ENCODE measurements around the gene BRSK1.

DNA sequence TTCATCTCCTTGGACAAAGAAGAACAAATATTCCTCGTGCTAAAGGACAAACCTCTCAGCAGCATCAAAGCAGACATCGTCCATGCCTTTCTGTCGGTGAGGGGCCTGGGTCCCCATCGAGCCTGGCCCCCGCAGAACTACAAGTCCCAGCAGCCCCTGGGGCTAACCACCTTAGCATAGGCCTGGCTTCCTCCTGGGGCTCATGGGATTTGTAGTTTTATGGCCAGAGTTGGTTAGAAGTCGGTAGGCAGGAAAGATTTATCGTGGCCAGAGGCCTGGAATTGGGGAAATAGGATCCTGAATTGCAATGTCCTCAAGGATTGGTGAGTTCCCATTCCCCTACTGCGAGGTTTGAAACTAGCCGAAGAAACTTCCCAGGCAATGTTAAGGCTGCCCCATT is 21.7 kb downstream of the BRSK1 start:
- TF ChIP-seq, protein P1, sequence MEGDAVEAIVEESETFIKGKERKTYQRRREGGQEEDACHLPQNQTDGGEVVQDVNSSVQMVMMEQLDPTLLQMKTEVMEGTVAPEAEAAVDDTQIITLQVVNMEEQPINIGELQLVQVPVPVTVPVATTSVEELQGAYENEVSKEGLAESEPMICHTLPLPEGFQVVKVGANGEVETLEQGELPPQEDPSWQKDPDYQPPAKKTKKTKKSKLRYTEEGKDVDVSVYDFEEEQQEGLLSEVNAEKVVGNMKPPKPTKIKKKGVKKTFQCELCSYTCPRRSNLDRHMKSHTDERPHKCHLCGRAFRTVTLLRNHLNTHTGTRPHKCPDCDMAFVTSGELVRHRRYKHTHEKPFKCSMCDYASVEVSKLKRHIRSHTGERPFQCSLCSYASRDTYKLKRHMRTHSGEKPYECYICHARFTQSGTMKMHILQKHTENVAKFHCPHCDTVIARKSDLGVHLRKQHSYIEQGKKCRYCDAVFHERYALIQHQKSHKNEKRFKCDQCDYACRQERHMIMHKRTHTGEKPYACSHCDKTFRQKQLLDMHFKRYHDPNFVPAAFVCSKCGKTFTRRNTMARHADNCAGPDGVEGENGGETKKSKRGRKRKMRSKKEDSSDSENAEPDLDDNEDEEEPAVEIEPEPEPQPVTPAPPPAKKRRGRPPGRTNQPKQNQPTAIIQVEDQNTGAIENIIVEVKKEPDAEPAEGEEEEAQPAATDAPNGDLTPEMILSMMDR (conservative IDR thresholded peaks at IDR 0.05), result no peak
- no peak for TF ChIP-seq ZFX (IDR thresholded peaks at IDR 0.05)

All from C4-2B (cell line).